ENCODE results near the gene ROGDI. TPM values are rescaled to one million over a fixed set of nuclear protein-coding genes. Genes with fewer than 3 reads are reported as not detected.

ROGDI gene
- total RNA-seq, 2 experiments from 2014 or later, result 6.3 to 7.6 TPM

GRCh38 chr16:4768549-4769305 lies 33.7 kb downstream of the ROGDI start:
- intact Hi-C loops (cut with micrococcal nuclease; ENCODE audit: unreplicated experiment), result loop anchor here (1.0 to 10.0 kb wide), 3 partner anchors 34 to 154 kb away; partner anchors contain the start of genes GLYR1, ROGDI, UBALD1 and UBN1
- no TSS peak for BruUV-seq (replicated peaks)
- CTCF ChIA-PET (ENCODE audit: unreplicated experiment), result interaction anchor here (0.6 kb wide), 1 partner anchor 296 kb away, joined by 3 read pairs; no protein-coding TSS in a partner anchor
- Histone ChIP-seq H3K9me2 (ENCODE audit: insufficient read depth, low read length) (no peaks in the 10 kb centered on the region), H3K4me1 (ENCODE audit: insufficient read depth, low read length, poor library complexity, severe bottlenecking) (peaks cover 30% of the 10 kb centered on the region), H3K9me3 (ENCODE audit: low read length) (no peaks in the 10 kb centered on the region), H4K20me1 (ENCODE audit: insufficient read depth, low read length) (no peaks in the 10 kb centered on the region), H3K4me2 (ENCODE audit: low read length) (peak overlapping the region; percentile 96), H2AFZ (ENCODE audit: low read length) (peak overlapping the region; percentile 98), H3K79me2 (ENCODE audit: insufficient read depth, low read depth, low read length) (peaks cover 12% of the 10 kb centered on the region; the same call in 1 of the 2 replicates), H3K4me3 (ENCODE audit: low read depth, low read length, poor library complexity, severe bottlenecking) (peak overlapping the region; percentile 72), H3K36me3 (ENCODE audit: insufficient read depth, low read length) (peaks cover 13% of the 10 kb centered on the region), H3K27ac (ENCODE audit: low read depth, low read length, poor library complexity, severe bottlenecking) (peak overlapping the region; percentile 68)
- POLR2A ChIA-PET, result interaction anchor here (0.6 to 3.1 kb wide), 4 partner anchors 9 to 34 kb away, joined by 3 to 23 read pairs (median 4); partner anchors contain the start of genes ANKS3 and DNAAF8
- peak; percentile 91 for DNase-seq (ENCODE audit: low spot score)
- TF ChIP-seq CTCF (conservative IDR thresholded peaks at IDR 0.05; ENCODE audit: low read length), result no peak
- no peak for TF ChIP-seq EZH2phosphoT487 (IDR thresholded peaks at IDR 0.05; ENCODE audit: borderline replicate concordance, low read depth, low read length)

GRCh38 chr16:4767872-4768548 lies 34.4 kb downstream of the ROGDI start:
- Histone ChIP-seq H2AFZ (ENCODE audit: low read length) (peak overlapping the region; percentile 98), H3K9me2 (ENCODE audit: insufficient read depth, low read length) (no peaks in the 10 kb centered on the region), H3K9me3 (ENCODE audit: low read length) (no peaks in the 10 kb centered on the region), H3K79me2 (ENCODE audit: insufficient read depth, low read depth, low read length) (peaks cover 12% of the 10 kb centered on the region; the same call in 1 of the 2 replicates), H3K4me3 (ENCODE audit: low read depth, low read length, poor library complexity, severe bottlenecking) (peak overlapping the region; percentile 72), H3K36me3 (ENCODE audit: insufficient read depth, low read length) (peaks cover 17% of the 10 kb centered on the region), H4K20me1 (ENCODE audit: insufficient read depth, low read length) (no peaks in the 10 kb centered on the region), H3K4me2 (ENCODE audit: low read length) (peak overlapping the region; percentile 96), H3K27ac (ENCODE audit: low read depth, low read length, poor library complexity, severe bottlenecking) (peak overlapping the region; percentile 68), H3K4me1 (ENCODE audit: insufficient read depth, low read length, poor library complexity, severe bottlenecking) (peaks cover 30% of the 10 kb centered on the region)
- intact Hi-C loops (cut with micrococcal nuclease; ENCODE audit: unreplicated experiment), result loop anchor here (1.0 to 10.0 kb wide), 3 partner anchors 34 to 153 kb away; partner anchors contain the start of genes GLYR1, ROGDI, UBALD1 and UBN1
- CTCF ChIA-PET (ENCODE audit: unreplicated experiment), result interaction anchor here (0.6 kb wide), 1 partner anchor 295 kb away, joined by 3 read pairs; no protein-coding TSS in a partner anchor
- BruUV-seq (replicated peaks), result no TSS peak
- TF ChIP-seq EZH2phosphoT487 (IDR thresholded peaks at IDR 0.05; ENCODE audit: borderline replicate concordance, low read depth, low read length) (no peak), CTCF (conservative IDR thresholded peaks at IDR 0.05; ENCODE audit: low read length) (no peak)
- peak; percentile 41 for DNase-seq (ENCODE audit: low spot score)
- POLR2A ChIA-PET, result interaction anchor here (0.6 to 3.1 kb wide), 4 partner anchors 8 to 33 kb away, joined by 3 to 23 read pairs (median 4); partner anchors contain the start of genes ANKS3 and DNAAF8

Data from OCI-LY7 (cell line).